GM18858 (cell line): ENCODE results near the gene HPS5.

ENCODE experiments used
- ATAC-seq: cut with Tn5 transposase; IDR thresholded peaks from one replicate; pipeline ENCODE4 v1.9.1; 2021; ENCODE audit not compliant: unreplicated experiment

HPS5 gene

GRCh38 chr11:18319914-18320313 is 2.0 kb downstream of the HPS5 start:
- no peak for ATAC-seq

GRCh38 chr11:18317551-18317950 is 4.4 kb downstream of the HPS5 start:
- ATAC-seq, result no peak

- no peak for ATAC-seq
These were observed 6.0 kb downstream of the HPS5 start for GRCh38 chr11:18315893-18316292.

- ATAC-seq, result no peak
These were observed 7.0 kb downstream of the HPS5 start for GRCh38 chr11:18314784-18315523.

- no peak for ATAC-seq
These were observed 7.8 kb downstream of the HPS5 start for GRCh38 chr11:18313965-18314763.

GRCh38 chr11:18312663-18313420 is 9.1 kb downstream of the HPS5 start:
- ATAC-seq, result no peak

GRCh38 chr11:18312012-18312411 is 9.9 kb downstream of the HPS5 start:
- no peak for ATAC-seq

- peak; percentile 52 for ATAC-seq
These were observed 11.1 kb downstream of the HPS5 start for GRCh38 chr11:18310800-18311340.

- ATAC-seq, result no peak
These were observed 12.2 kb downstream of the HPS5 start for GRCh38 chr11:18309691-18310090.

GRCh38 chr11:18308242-18308641 is 13.7 kb downstream of the HPS5 start:
- no peak for ATAC-seq

GRCh38 chr11:18307461-18308139 is 14.3 kb downstream of the HPS5 start:
- no peak for ATAC-seq

- ATAC-seq, result no peak
These were observed 17.2 kb downstream of the HPS5 start for GRCh38 chr11:18304745-18305144.

- no peak for ATAC-seq
These were observed 22.2 kb downstream of the HPS5 start for GRCh38 chr11:18299721-18300120.

- no peak for ATAC-seq
These were observed 26.6 kb downstream of the HPS5 start for GRCh38 chr11:18295316-18295715.

- ATAC-seq, result peak; percentile 86
These were observed 27.1 kb downstream of the HPS5 start for GRCh38 chr11:18294862-18295261.

GRCh38 chr11:18288911-18289310 is 33.0 kb downstream of the HPS5 start:
- no peak for ATAC-seq

GRCh38 chr11:18285841-18286240 is 36.1 kb downstream of the HPS5 start:
- no peak for ATAC-seq

- no peak for ATAC-seq
These were observed 39.3 kb downstream of the HPS5 start for GRCh38 chr11:18282626-18283025.

- ATAC-seq, result peak; percentile 90
These were observed 41.4 kb downstream of the HPS5 start for GRCh38 chr11:18280438-18281045.

GRCh38 chr11:18277565-18278271 is 44.2 kb downstream of the HPS5 start:
- no peak for ATAC-seq
